HG02610 (cell line): Measurements from ENCODE around the gene TWSG1.
"Not testable (repeated sequence)": the region's sequence is repeated elsewhere in the genome, so short reads cannot be mapped to it uniquely, and the experiment has no call there.

Experiments
- ATAC-seq: cut with Tn5 transposase; IDR thresholded peaks from one replicate; pipeline ENCODE4 v1.9.1; 2021; ENCODE audit warnings: mild to moderate bottlenecking, moderate library complexity; ENCODE audit not compliant: unreplicated experiment

TWSG1 gene

DNA sequence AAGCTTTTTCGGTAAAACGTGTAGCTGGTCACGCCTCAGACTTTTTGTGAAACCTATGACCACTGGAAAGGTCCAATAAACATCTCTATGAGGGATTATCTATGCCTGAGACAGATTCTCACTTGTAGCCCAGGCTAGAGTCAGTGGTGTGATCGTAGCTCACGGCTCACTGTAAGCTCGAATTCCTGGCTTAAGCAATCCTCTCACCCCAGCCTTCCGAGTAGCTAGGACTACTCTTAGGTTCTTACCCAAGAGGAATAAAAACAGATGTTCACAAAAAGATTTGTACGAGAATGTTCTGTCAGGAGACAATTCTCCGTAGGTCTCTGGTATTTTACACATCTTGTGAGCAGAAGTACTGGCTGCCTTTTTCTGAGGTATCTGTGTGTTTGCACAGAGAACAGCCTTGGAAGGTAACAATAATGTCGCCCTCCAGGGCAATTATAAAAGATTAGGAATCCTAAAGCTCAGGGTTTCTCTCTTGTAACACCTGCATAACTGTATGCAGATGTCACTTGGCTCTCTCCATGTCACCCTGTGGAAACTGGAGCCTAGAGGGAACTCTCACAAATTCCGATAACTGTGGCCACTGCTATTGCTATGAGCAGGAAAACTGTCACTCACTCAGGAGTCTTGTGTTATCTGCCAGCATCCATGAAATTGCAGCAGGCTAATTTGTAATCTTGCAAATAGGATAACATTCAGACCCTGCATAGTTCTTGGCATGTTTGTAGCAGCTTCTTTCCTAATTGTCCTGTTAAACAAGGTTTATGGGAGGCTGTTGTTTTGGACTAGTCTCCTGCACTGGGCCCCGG is 115.2 kb downstream of the TWSG1 start:
- no peak for ATAC-seq

DNA sequence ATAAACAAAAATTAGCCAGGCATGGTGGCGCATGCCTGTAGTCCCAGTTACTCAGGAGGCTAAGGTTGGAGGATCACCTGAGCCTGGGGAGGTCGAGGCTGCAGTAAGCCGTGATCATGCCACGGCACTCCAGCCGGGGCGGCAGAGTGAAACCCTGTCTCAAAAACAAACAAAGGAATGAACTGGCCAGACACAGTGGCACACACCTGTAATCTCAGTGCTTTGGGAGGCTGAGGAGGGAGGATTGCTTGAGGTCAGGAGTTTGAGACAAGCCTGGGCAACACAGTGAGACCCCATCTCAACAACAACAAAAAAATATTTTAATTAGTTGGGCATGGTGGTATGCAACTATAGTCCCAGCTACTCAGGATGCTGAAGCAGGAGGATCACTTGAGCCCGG is 116.3 kb downstream of the TWSG1 start:
- not testable (repeated sequence) for ATAC-seq
